Type B pancreatic cell (in vitro differentiated cells): ENCODE data around the gene TICAM1. TPM values are rescaled to one million over a fixed set of nuclear protein-coding genes. Genes with fewer than 3 reads are reported as not detected.
"Not testable (repeated sequence)": the region's sequence is repeated elsewhere in the genome, so short reads cannot be mapped to it uniquely, and the experiment has no call there.

ENCODE experiments used
- DNase-seq: peaks from one replicate; pipeline ENCODE4 v3.0.0; 2021; ENCODE audit warnings: mixed read lengths; ENCODE audit not compliant: unreplicated experiment; ENCODE audit errors: extremely low spot score
- H3K27ac Mint-ChIP-seq: 2 replicates; pipeline ENCODE4 v1.8.0; 2021; ENCODE audit warnings: mild to moderate bottlenecking, mixed read lengths
- H3K27me3 Mint-ChIP-seq: 2 replicates; pipeline ENCODE4 v1.8.0; 2021; ENCODE audit warnings: mixed read lengths
- H3K36me3 Mint-ChIP-seq: 2 replicates; pipeline ENCODE4 v1.8.0; 2021; ENCODE audit warnings: mixed read lengths
- H3K4me1 Mint-ChIP-seq: one replicate; pipeline ENCODE4 v1.8.0; 2021; ENCODE audit warnings: mixed read lengths; ENCODE audit not compliant: unreplicated experiment
- H3K4me3 Mint-ChIP-seq: 2 replicates; pipeline ENCODE4 v1.8.0; 2021; ENCODE audit warnings: mild to moderate bottlenecking, mixed read lengths
- H3K9me3 Mint-ChIP-seq: 2 replicates; pipeline ENCODE4 v1.8.0; 2021; ENCODE audit warnings: mixed read lengths
- CTCF ChIP-seq: fragments of 200-600 bp; sonication (generic); conservative IDR thresholded peaks from 2 replicates; pipeline ENCODE4 v1.5.0; 2021; ENCODE audit warnings: antibody characterized with exemption, mild to moderate bottlenecking
- total RNA-seq: library from RNA; stranded (reverse); gene quantifications from 2 replicates; pipeline ENCODE4 v1.2.1, GENCODE V29; 2021; ENCODE audit warnings: low replicate concordance

The TICAM1 gene
- total RNA-seq, 1 donor from 2014 or later = 8.3 TPM

DNA sequence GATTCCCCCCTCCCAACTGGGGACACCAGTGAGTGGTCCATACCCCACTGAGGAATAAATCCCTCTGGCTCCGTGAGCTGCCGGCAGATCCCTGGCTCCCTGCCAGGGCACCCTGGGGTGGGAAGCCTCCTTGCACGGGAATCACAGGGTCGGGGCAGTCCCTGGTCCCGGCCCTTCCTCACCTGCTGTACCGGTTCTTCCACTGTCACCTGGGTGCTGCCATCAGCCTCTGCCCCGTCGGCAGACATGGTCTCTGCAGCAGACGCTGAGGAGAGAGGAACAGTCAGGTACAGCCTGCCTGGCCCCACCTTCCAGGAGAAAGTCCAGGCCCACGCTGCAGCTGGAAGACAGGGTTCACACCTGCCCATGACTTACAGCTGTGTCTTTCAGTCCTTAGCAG lies 29.6 kb upstream of the TICAM1 start:
- Mint-ChIP-seq H3K36me3 (no peaks in the 10 kb centered on the region), H3K27ac (peak overlapping the region; percentile 29), H3K4me3 (no peak overlapping the region), H3K27me3 (no peaks in the 10 kb centered on the region), H3K9me3 (no peaks in the 10 kb centered on the region), H3K4me1 (no peaks in the 10 kb centered on the region)
- TF ChIP-seq CTCF = no peak
- no peak for DNase-seq

GRCh38 chr19:4859697-4860096 lies 28.2 kb upstream of the TICAM1 start:
- TF ChIP-seq CTCF = no peak
- H3K27ac Mint-ChIP-seq = no peak overlapping the region

GRCh38 chr19:4856468-4856867 lies 25.0 kb upstream of the TICAM1 start:
- not testable (repeated sequence) for DNase-seq, H3K36me3 Mint-ChIP-seq, H3K9me3 Mint-ChIP-seq, H3K4me1 Mint-ChIP-seq, H3K27ac Mint-ChIP-seq, H3K4me3 Mint-ChIP-seq, H3K27me3 Mint-ChIP-seq

More at GRCh38 chr19:4859697-4860096, 28.2 kb upstream of the TICAM1 start:
- H3K36me3 Mint-ChIP-seq = no peaks in the 10 kb centered on the region
- no peaks in the 10 kb centered on the region for H3K27me3 Mint-ChIP-seq
- no peaks in the 10 kb centered on the region for H3K4me1 Mint-ChIP-seq
- no peak overlapping the region for H3K4me3 Mint-ChIP-seq
- DNase-seq = no peak
- H3K9me3 Mint-ChIP-seq = no peaks in the 10 kb centered on the region

- not testable (repeated sequence) for DNase-seq, H3K27ac Mint-ChIP-seq, H3K4me3 Mint-ChIP-seq
Observed at GRCh38 chr19:4853506-4853905, 22.0 kb upstream of the TICAM1 start.

GRCh38 chr19:4852484-4852883 lies 21.0 kb upstream of the TICAM1 start:
- TF ChIP-seq CTCF = no peak
- no peaks in the 10 kb centered on the region for H3K9me3 Mint-ChIP-seq
- no peaks in the 10 kb centered on the region for H3K4me1 Mint-ChIP-seq
- no peaks in the 10 kb centered on the region for H3K27me3 Mint-ChIP-seq
- H3K4me3 Mint-ChIP-seq = no peak overlapping the region
- DNase-seq = no peak
- H3K36me3 Mint-ChIP-seq = peaks cover 4% of the 10 kb centered on the region
- no peak overlapping the region for H3K27ac Mint-ChIP-seq

More at GRCh38 chr19:4853506-4853905, 22.0 kb upstream of the TICAM1 start:
- H3K9me3 Mint-ChIP-seq, H3K4me1 Mint-ChIP-seq, H3K27me3 Mint-ChIP-seq, H3K36me3 Mint-ChIP-seq: not testable (repeated sequence)

GRCh38 chr19:4851551-4852290 lies 20.2 kb upstream of the TICAM1 start:
- H3K27ac Mint-ChIP-seq = no peak overlapping the region
- H3K36me3 Mint-ChIP-seq = peaks cover 4% of the 10 kb centered on the region
- peak; percentile 86 for TF ChIP-seq CTCF
- peak; percentile 80 for DNase-seq
- H3K9me3 Mint-ChIP-seq = no peaks in the 10 kb centered on the region
- no peaks in the 10 kb centered on the region for H3K27me3 Mint-ChIP-seq
- H3K4me1 Mint-ChIP-seq = no peaks in the 10 kb centered on the region
- H3K4me3 Mint-ChIP-seq = no peak overlapping the region
